Smooth muscle cell (in vitro differentiated cells): Measurements from ENCODE around the gene ALG12. TPM values are rescaled to one million over a fixed set of nuclear protein-coding genes. Genes with fewer than 3 reads are reported as not detected.

ENCODE experiments used
- DNase-seq: peaks from one replicate; lab custom pipeline; 2025; ENCODE audit not compliant: unreplicated experiment; lab: John Stamatoyannopoulos, UW
- H2AFZ ChIP-seq: fragments of 200-600 bp; sonication (generic); 2 replicates; pipeline ENCODE4 v1.6.0; 2016; ENCODE audit warnings: antibody characterized with exemption, low read depth, mild to moderate bottlenecking
- H3F3A ChIP-seq: fragments of 200-600 bp; sonication (generic); 2 replicates; pipeline ENCODE4 v1.6.0; 2017; ENCODE audit warnings: antibody characterized with exemption, low read depth
- H3K27ac ChIP-seq: fragments of 200-600 bp; sonication (generic); 2 replicates; pipeline ENCODE4 v1.5.1; 2016; ENCODE audit warnings: low read depth, mild to moderate bottlenecking
- H3K27me3 ChIP-seq: fragments of 200-600 bp; sonication (generic); 2 replicates; pipeline ENCODE4 v1.6.1; 2016; ENCODE audit warnings: low read depth, mild to moderate bottlenecking
- H3K36me3 ChIP-seq: fragments of 200-600 bp; sonication (generic); 2 replicates; pipeline ENCODE4 v1.5.1; 2016; ENCODE audit warnings: low read depth
- H3K4me1 ChIP-seq: fragments of 200-600 bp; sonication (generic); 2 replicates; pipeline ENCODE4 v1.5.1; 2016; ENCODE audit warnings: low read depth
- H3K4me2 ChIP-seq: fragments of 200-600 bp; sonication (generic); 2 replicates; pipeline ENCODE4 v1.6.0; 2016; ENCODE audit warnings: mild to moderate bottlenecking
- H3K4me3 ChIP-seq: fragments of 200-600 bp; sonication (generic); 2 replicates; pipeline ENCODE4 v1.5.1; 2016; ENCODE audit warnings: mild to moderate bottlenecking
- H3K79me2 ChIP-seq: fragments of 200-600 bp; sonication (generic); 2 replicates; pipeline ENCODE4 v1.6.0; 2016; ENCODE audit warnings: low read depth, mild to moderate bottlenecking
- H3K9ac ChIP-seq: fragments of 200-600 bp; sonication (generic); 2 replicates; pipeline ENCODE4 v1.6.0; 2016; ENCODE audit warnings: low read depth
- H3K9me3 ChIP-seq: fragments of 200-600 bp; sonication (generic); replicated peaks from 2 replicates; pipeline ENCODE4 v1.5.1; 2016; ENCODE audit warnings: low read depth
- H4K20me1 ChIP-seq: fragments of 200-600 bp; sonication (generic); 2 replicates; pipeline ENCODE4 v1.6.0; 2016; ENCODE audit warnings: low read depth
- WGBS: methylation state at CpG from one replicate; pipeline ENCODE4 v1.1.7; 2016; ENCODE audit warnings: low lambda C conversion rate; 5-methylcytosine and 5-hydroxymethylcytosine counted together
- polyA plus RNA-seq: library from polyadenylated mRNA; unstranded; fragments of >200 nt; fragmentation: Nextera tagmentation; extraction: Ambion mirVana; gene quantifications from 2 replicates; pipeline ENCODE4 v1.2.1, GENCODE V29; 2016
- total RNA-seq: library from RNA; depleted of rRNA; stranded (reverse); fragments of >200 nt; gene quantifications from 2 replicates; pipeline ENCODE4 v1.2.3, GENCODE V29; 2014
- TF ChIP-seq, protein P1 (sequence below): fragments of 200-600 bp; sonication (generic); IDR thresholded peaks from 2 replicates; pipeline ENCODE4 v1.5.1; 2017; ENCODE audit warnings: borderline replicate concordance, mild to moderate bottlenecking, antibody characterized with exemption; ENCODE audit not compliant: insufficient read depth, poor library complexity, severe bottlenecking

The ALG12 gene
- total and polyA plus RNA-seq, 2 experiments from 2014 or later = 13.9 to 42.7 TPM

GRCh38 chr22:49943405-49943765 lies 25.1 kb upstream of the ALG12 start:
- no peak overlapping the region for H3K4me3 ChIP-seq
- no peak overlapping the region for H2AFZ ChIP-seq
- H3K27me3 ChIP-seq = no peaks in the 10 kb centered on the region
- 81% methylated on average over 9 of the region's 11 CpGs for WGBS
- H4K20me1 ChIP-seq = no peaks in the 10 kb centered on the region
- H3K9ac ChIP-seq = no peak overlapping the region
- H3K27ac ChIP-seq = no peak overlapping the region
- H3K4me1 ChIP-seq = peaks cover 12% of the 10 kb centered on the region
- no peak for DNase-seq
- no peaks in the 10 kb centered on the region for H3K79me2 ChIP-seq
- no peak overlapping the region for H3K4me2 ChIP-seq
- no peaks in the 10 kb centered on the region for H3F3A ChIP-seq
- H3K36me3 ChIP-seq = no peaks in the 10 kb centered on the region
- H3K9me3 ChIP-seq = no peaks in the 10 kb centered on the region
- TF ChIP-seq, protein P1, sequence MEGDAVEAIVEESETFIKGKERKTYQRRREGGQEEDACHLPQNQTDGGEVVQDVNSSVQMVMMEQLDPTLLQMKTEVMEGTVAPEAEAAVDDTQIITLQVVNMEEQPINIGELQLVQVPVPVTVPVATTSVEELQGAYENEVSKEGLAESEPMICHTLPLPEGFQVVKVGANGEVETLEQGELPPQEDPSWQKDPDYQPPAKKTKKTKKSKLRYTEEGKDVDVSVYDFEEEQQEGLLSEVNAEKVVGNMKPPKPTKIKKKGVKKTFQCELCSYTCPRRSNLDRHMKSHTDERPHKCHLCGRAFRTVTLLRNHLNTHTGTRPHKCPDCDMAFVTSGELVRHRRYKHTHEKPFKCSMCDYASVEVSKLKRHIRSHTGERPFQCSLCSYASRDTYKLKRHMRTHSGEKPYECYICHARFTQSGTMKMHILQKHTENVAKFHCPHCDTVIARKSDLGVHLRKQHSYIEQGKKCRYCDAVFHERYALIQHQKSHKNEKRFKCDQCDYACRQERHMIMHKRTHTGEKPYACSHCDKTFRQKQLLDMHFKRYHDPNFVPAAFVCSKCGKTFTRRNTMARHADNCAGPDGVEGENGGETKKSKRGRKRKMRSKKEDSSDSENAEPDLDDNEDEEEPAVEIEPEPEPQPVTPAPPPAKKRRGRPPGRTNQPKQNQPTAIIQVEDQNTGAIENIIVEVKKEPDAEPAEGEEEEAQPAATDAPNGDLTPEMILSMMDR = no peak

- TF ChIP-seq, protein P1 = no peak
- no peak overlapping the region for H3K4me2 ChIP-seq
- DNase-seq = no peak
- WGBS = 89% methylated on average over 20 of the region's 21 CpGs
- no peaks in the 10 kb centered on the region for H3K27me3 ChIP-seq
- H3K79me2 ChIP-seq = no peaks in the 10 kb centered on the region
- H3K27ac ChIP-seq = no peak overlapping the region
- no peak overlapping the region for H3K9ac ChIP-seq
- no peaks in the 10 kb centered on the region for H3K9me3 ChIP-seq
- H4K20me1 ChIP-seq = no peaks in the 10 kb centered on the region
- no peaks in the 10 kb centered on the region for H3F3A ChIP-seq
- no peak overlapping the region for H3K4me3 ChIP-seq
- H3K36me3 ChIP-seq = no peaks in the 10 kb centered on the region
- peaks cover 10% of the 10 kb centered on the region for H3K4me1 ChIP-seq
- H2AFZ ChIP-seq = no peak overlapping the region
Observed at GRCh38 chr22:49942565-49943404, 24.5 kb upstream of the ALG12 start.

GRCh38 chr22:49941507-49942316 lies 23.5 kb upstream of the ALG12 start:
- TF ChIP-seq, protein P1 = no peak
- 98% methylated on average over 17 of the region's 17 CpGs for WGBS

More at GRCh38 chr22:49941507-49942316, 23.5 kb upstream of the ALG12 start:
- H3K4me3 ChIP-seq = no peak overlapping the region
- no peaks in the 10 kb centered on the region for H3K36me3 ChIP-seq
- H3K9ac ChIP-seq = no peak overlapping the region
- no peaks in the 10 kb centered on the region for H3K27me3 ChIP-seq
- H3F3A ChIP-seq = no peaks in the 10 kb centered on the region
- H3K27ac ChIP-seq = no peak overlapping the region
- H2AFZ ChIP-seq = no peak overlapping the region
- no peak overlapping the region for H3K4me2 ChIP-seq
- H4K20me1 ChIP-seq = no peaks in the 10 kb centered on the region
- H3K4me1 ChIP-seq = peaks cover 2% of the 10 kb centered on the region
- H3K9me3 ChIP-seq = no peaks in the 10 kb centered on the region
- DNase-seq = no peak
- no peaks in the 10 kb centered on the region for H3K79me2 ChIP-seq
